IPS-18c (cell line): Measurements from ENCODE around the gene ACAD11.
"Not testable (repeated sequence)": the region's sequence is repeated elsewhere in the genome, so short reads cannot be mapped to it uniquely, and the experiment has no call there.

Experiments used
- H3K4me3 ChIP-seq: 2 replicates; pipeline ENCODE4 v1.7.0; 2013; ENCODE audit warnings: low read depth, mild to moderate bottlenecking, low read length, moderate library complexity; ENCODE audit not compliant: insufficient read depth
- H3K9me3 ChIP-seq: one replicate; pipeline ENCODE4 v1.6.1; 2013; ENCODE audit warnings: mild to moderate bottlenecking, low read length, moderate library complexity; ENCODE audit not compliant: control insufficient read depth, insufficient read depth

ACAD11 gene

GRCh38 chr3:132623646-132624045 lies 36.0 kb downstream of the ACAD11 start:
- Histone ChIP-seq H3K9me3 (no peaks in the 10 kb centered on the region), H3K4me3 (no peak overlapping the region)

- H3K4me3 ChIP-seq, result no peak overlapping the region
- no peaks in the 10 kb centered on the region for H3K9me3 ChIP-seq
Observed at GRCh38 chr3:132622761-132623160, 36.8 kb downstream of the ACAD11 start.

DNA sequence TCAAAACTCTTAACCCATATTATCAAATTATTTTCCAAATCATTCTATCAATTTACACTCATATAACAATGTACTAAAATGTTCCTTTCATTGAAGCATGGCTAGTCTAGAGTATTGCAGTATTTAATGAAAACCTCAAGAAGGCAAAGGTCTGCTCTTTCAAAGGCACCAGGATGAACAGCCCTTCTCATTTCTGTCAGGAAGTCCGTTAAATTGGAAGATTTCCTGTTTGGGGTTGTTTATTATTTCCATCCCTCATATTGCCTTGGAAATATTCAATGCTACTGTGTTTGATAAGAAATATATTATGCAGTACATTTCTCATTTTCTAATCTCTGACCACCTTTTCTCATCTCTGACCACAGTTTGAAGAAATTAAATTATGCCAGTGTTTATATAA lies 37.5 kb downstream of the ACAD11 start:
- H3K9me3 ChIP-seq, result no peaks in the 10 kb centered on the region

DNA sequence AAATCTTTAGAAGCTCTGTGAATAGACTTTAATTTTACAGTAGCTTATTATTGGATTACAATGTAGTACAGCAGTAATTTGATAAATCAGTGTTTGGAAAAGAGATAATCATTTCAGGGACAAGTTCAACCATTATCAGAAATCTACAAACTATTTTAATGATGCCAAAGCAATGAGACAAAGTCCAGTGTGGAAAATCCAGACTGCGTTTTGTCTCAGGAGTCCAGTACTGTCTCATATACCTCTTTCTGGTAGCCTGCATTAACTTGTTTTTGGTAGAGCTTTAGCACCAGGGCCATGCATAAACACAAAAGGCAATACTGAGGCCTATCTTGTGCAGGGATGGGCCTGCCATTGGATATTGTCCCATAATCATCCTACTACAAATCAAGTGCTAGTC lies 42.8 kb downstream of the ACAD11 start:
- no peaks in the 10 kb centered on the region for H3K9me3 ChIP-seq
- no peak overlapping the region for H3K4me3 ChIP-seq

More for the DNA sequence above, 37.5 kb downstream of the ACAD11 start:
- no peak overlapping the region for H3K4me3 ChIP-seq

- no peak overlapping the region for H3K4me3 ChIP-seq
- H3K9me3 ChIP-seq, result no peaks in the 10 kb centered on the region
Observed at GRCh38 chr3:132615881-132616280, 43.7 kb downstream of the ACAD11 start.

DNA sequence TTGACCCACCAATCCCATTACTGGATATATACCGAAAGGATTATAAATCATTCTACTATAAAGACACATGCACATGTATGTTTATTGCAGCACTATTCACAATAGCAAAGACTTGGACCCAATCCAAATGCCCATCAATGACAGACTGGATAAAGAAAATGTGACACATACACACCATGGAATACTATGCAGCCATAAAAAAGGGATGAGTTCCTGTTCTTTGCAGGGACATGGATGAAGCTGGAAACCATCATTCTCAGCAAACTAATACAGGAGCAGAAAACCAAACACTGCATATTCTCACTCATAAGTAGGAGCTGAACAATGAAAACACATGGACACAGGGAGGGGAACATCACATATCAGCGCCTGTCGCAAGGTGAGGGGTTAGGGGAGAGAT lies 44.3 kb downstream of the ACAD11 start:
- H3K9me3 ChIP-seq, H3K4me3 ChIP-seq: not testable (repeated sequence)

- H3K4me3 ChIP-seq, H3K9me3 ChIP-seq: not testable (repeated sequence)
Observed at GRCh38 chr3:132606620-132607019, 53.0 kb downstream of the ACAD11 start.

DNA sequence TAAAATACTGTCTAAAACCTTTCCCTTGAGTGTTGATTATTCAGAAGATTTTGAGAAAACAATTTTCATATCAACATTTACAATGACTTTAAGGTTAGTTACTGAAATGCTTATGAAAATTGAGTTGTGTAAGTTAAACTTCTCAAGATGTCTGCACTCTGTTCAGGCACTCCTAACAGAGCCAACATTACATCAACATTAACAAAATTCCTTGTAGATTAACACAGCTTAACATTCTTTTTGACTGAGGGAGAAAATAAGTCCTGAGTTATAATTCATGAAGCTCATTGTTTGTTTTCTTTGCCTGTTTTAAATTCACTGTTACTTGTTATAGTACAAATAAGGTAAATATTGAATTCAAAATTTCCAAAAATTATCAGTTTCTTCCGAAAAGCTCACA lies 53.5 kb downstream of the ACAD11 start:
- H3K9me3 ChIP-seq, result no peaks in the 10 kb centered on the region

GRCh38 chr3:132605374-132605792 lies 54.2 kb downstream of the ACAD11 start:
- Histone ChIP-seq H3K4me3 (no peak overlapping the region), H3K9me3 (no peaks in the 10 kb centered on the region)

More for the DNA sequence above, 53.5 kb downstream of the ACAD11 start:
- no peak overlapping the region for H3K4me3 ChIP-seq

DNA sequence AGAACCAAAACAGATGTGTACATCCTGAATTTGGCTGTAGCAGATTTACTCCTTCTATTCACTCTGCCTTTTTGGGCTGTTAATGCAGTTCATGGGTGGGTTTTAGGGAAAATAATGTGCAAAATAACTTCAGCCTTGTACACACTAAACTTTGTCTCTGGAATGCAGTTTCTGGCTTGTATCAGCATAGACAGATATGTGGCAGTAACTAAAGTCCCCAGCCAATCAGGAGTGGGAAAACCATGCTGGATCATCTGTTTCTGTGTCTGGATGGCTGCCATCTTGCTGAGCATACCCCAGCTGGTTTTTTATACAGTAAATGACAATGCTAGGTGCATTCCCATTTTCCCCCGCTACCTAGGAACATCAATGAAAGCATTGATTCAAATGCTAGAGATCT lies 59.0 kb downstream of the ACAD11 start:
- H3K9me3 ChIP-seq, H3K4me3 ChIP-seq: not testable (repeated sequence)

- no peaks in the 10 kb centered on the region for H3K9me3 ChIP-seq
- no peak overlapping the region for H3K4me3 ChIP-seq
Observed at GRCh38 chr3:132598181-132598580, 61.4 kb downstream of the ACAD11 start.

- Histone ChIP-seq H3K9me3 (no peaks in the 10 kb centered on the region), H3K4me3 (no peak overlapping the region)
Observed at GRCh38 chr3:132597660-132598059, 61.9 kb downstream of the ACAD11 start.

- no peak within 1 kb of the TSS for H3K4me3 ChIP-seq
Observed at GRCh38 chr3:132596816-132597433, 62.7 kb downstream of the ACAD11 start, which contains the start of gene ACKR4. ACKR4 (plus strand) TSS chr3:132597270; CDS start chr3:132600398, 3,128 bp downstream.

GRCh38 chr3:132596326-132596725 lies 63.3 kb downstream of the ACAD11 start:
- Histone ChIP-seq H3K4me3 (no peak overlapping the region), H3K9me3 (no peaks in the 10 kb centered on the region)

More at GRCh38 chr3:132596816-132597433, 62.7 kb downstream of the ACAD11 start, which contains the start of gene ACKR4:
- H3K9me3 ChIP-seq, result no peaks in the 10 kb centered on the region

DNA sequence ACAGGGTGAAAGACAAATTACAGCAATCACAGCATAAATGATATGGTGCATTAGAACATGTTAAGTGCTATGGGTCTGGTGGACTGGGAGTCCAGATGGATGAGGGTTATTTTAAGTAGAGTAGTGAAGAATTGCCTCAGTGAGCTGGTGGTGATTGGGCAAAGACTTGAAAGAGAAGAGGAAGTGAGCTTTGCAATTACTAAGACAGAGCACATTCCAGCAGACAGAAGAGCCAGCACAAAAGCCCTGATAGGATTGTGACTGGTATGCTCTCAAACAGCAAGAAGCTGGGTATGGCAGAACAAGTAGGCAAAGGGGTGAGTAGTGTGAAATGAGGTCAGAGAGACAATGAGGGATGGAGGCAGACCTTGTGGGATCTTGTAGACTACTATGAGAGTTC lies 64.6 kb downstream of the ACAD11 start:
- Histone ChIP-seq H3K9me3 (no peaks in the 10 kb centered on the region), H3K4me3 (no peak overlapping the region)

DNA sequence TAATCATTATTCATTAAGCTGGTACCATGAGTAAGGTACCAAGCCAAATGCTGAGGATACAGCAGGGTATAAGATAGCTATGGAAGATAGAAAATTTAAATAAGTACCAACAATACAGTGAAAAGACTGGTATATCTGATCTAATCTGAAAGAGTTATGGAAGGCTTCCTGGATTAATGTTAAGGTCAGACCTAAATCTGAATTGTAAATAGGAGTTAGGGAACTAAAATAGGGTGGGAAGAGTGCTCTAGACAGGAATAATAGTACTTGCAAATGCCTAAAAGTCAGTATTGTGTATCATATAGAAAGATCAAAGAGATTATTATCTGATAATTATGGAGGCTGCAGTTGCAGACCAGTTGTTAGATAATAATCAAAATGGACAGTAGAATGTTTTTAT lies 65.1 kb downstream of the ACAD11 start:
- no peak overlapping the region for H3K4me3 ChIP-seq
- no peaks in the 10 kb centered on the region for H3K9me3 ChIP-seq

DNA sequence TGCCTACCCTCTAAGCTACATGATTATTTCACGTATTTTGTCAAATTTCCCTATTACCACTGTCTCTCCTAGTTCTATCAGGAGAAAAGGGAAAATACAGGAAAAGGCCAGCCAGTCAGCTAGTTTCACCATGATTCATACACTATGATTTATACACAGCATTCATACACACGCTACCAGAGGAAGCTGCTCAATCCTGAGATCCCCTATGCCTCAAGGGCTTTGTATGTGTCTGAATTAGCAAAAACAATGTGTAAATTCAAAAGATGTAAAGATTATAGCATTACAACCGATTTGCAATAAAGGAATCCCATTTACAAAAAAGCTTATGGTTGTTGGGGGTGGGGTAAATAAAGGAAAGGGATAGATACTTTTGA lies 65.7 kb downstream of the ACAD11 start:
- H3K4me3 ChIP-seq, result no peak overlapping the region
- no peaks in the 10 kb centered on the region for H3K9me3 ChIP-seq

GRCh38 chr3:132593241-132593946 lies 66.2 kb downstream of the ACAD11 start:
- H3K9me3 ChIP-seq, result no peaks in the 10 kb centered on the region
- no peak overlapping the region for H3K4me3 ChIP-seq
